RPMI7951 (cell line): Measurements from ENCODE around the gene NASP. TPM values are rescaled to one million over a fixed set of nuclear protein-coding genes. Genes with fewer than 3 reads are reported as not detected.

Experiments used
- DNase-seq: peaks from one replicate; pipeline ENCODE4 v3.0.0-alpha.2; 2012; ENCODE audit warnings: low read depth
- total RNA-seq: library from RNA; depleted of rRNA; stranded (reverse); fragments of >200 nt; shearing (Covaris generic); gene quantifications from 2 replicates; pipeline ENCODE4 v1.2.3, GENCODE V29; 2014; rRNA removed

Gene NASP, protein sequence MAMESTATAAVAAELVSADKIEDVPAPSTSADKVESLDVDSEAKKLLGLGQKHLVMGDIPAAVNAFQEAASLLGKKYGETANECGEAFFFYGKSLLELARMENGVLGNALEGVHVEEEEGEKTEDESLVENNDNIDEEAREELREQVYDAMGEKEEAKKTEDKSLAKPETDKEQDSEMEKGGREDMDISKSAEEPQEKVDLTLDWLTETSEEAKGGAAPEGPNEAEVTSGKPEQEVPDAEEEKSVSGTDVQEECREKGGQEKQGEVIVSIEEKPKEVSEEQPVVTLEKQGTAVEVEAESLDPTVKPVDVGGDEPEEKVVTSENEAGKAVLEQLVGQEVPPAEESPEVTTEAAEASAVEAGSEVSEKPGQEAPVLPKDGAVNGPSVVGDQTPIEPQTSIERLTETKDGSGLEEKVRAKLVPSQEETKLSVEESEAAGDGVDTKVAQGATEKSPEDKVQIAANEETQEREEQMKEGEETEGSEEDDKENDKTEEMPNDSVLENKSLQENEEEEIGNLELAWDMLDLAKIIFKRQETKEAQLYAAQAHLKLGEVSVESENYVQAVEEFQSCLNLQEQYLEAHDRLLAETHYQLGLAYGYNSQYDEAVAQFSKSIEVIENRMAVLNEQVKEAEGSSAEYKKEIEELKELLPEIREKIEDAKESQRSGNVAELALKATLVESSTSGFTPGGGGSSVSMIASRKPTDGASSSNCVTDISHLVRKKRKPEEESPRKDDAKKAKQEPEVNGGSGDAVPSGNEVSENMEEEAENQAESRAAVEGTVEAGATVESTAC
- 133 and 157 TPM in 2 replicates for total RNA-seq

DNA sequence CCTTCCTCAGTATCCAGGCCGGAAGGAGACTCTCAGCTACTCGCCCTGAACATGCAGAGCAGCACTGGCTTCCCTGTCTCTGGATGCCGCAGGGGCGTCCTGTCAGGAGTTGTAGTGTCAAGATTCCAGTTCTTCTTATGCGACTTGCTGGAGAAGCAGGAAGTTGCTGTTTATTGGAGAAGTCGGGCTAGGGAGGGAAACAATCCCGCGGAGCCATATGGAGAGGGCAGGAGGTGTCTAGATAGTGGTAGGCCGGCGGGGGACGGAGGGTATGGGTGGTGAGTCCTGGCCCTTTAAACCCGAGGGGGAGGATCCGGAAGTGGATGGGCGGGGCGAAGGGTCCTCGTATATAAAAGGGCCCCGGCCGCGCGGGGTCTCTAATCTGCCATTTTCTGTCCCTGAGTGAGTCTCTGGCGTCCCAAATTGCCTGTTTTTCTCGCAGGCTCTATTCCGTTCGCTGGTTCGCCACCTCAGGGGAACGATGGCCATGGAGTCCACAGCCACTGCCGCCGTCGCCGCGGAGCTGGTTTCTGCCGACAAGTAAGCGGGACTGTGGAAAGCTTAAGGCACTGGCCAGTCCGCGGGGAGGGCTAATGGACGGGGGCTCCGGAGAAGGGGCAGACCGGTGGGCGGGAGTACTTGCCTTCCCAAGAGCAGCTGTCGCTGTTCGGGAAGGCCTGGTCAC lies at the start of gene NASP:
TSS of gene NASP (plus strand) at position 376 of the 685 bp plus-strand sequence. CDS start at position 482, 106 bp downstream.
- DNase-seq = peak; percentile 83

DNA sequence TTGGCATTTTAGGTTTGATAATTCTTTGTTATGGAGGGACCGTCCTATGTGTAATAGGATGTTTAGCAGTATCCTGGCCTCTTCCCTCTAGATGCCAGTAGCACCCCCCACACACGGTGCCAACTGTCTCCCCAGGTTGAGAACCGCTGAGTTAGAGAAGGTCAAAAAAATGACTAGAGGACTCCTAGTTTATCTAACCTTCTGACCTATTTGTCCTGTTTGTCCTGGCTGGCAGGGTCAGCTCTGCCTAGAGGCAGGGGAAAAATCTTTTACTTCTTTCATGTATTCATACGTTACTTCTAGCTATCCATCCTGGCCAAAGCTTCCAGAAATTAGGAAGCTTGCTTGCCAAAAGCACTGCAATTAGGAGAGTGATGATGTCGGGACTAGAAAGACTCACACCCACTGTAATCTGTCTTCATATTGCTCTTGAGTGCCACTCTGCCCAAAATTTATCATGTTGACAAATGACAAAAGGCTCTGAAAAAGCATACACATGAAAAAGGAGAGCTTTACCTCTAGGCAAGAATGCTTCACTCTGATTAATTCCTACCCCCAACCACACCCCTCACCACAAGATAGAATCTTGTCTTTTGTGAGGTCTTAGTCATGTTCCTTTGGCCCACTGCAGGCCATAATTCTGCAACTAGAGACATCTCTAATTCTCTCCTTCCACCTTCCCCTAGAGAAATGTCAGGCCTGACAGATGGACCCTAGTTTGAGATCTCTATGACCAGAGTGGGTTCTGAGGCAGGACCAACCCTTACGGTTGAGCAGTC lies 47.7 kb upstream of the NASP start:
- DNase-seq = no peak

DNA sequence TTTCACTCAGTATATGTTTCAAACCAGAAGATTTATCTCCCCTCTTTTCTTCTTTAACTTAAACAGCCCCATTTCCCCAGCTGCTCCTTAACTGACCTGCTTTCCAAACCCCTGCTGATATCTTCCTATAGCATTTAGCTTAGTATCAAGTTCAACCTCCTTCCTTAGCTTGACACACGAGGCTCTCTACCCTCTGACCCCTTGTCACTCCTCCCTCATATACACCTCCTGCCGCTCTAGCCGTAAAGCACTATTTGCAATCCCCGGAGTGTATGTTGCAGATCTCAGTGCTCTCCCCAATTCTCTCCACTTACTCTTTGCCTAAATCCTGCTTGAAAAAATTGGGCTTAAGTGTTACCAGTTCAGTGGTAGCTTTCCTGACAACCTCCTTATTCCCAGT lies 47.0 kb upstream of the NASP start:
- DNase-seq = no peak

DNA sequence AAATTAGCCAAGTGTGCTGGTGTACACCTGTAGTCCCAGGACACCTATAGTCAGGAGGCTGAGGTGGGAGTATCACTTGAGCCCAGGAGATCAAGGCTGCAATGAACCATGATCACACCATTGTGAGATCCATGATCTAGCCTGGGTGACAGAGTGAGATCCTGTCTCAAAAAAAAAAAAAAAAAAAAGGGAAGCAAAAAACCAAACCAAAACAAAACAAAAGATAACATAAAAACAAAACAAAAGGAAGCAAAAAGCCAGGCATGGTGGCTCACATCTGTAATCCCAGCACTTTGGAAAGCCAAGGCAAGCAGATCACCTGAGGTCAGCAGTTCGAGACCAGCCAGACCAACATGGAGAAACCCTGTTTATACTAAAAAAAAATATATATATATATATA lies 42.6 kb upstream of the NASP start:
- no peak for DNase-seq

DNA sequence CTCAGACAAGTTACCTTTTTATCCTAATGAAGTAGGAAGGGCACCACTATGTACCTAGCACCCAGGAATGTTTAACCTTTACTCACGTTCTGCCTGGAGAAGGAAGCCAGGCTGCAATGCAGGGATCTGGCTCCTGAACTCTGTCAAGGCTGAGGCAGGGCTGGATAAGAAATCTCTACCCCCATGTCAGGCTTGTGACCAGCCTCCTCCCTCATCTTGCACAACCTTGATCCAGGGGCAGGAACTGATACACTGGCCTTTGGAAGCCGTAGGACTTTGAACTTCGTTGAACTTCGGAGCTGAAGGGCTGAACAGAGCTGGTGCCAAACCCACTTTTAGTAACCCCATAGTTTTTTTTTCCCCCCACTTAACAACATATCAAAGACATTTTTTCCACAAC lies 41.2 kb upstream of the NASP start:
- no peak for DNase-seq

DNA sequence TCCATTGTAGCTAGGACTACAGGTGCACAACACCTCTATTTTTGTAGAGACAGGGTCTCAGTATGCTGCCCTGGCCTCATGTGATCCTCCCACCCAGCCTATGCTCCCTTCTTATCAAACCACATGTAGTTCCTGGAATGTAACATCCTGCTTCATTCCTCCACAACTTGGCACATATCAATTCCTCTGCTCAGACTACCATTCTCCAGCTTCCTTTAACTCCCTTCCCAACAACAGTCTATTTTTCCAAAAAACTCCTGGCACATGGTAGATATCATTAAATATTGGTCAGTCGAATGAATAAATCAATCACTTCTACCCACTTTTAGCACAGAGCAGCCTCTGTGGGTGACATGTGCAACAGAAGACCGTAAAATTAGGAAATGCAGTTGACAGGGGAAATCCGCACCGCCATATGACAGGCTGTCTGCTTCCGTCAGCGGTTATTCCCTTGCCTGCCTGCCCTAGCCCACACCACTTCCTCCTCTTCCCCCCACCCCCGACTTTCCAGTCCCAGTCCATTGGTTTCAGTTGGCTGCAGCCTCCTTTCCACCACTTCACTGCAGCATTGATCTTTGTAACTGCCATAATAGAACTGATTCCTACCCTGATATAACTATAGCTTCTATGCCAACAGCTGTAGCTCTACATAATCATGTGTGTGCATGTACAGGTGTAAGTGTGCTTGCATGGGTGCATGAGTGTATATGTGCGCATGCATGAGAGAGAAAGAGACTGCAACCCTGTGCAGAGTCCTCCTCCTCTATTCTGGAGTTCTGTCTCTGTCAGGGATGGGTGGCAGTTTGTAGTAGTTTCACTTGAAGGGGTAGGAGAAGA lies 40.0 kb upstream of the NASP start:
- DNase-seq = peak; percentile 45

DNA sequence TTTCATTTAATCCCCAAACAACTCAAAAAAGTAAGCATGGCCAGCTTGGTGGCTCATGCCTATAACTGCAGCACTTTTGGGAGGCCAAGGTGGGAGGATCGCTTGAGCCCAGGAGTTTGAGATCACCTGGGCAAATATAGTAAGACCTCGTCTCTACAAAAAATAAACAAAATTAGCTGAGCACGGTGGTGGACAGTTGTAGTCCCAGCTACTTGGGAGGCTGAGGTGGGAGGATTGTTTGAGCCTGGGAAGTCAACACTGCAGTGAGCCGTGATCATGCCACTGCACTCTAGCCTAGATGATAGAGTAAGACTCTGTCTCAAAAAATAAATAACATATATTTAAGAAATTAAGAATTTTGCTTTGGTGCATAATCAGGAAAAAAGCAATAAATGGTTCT lies 39.3 kb upstream of the NASP start:
- no peak for DNase-seq

DNA sequence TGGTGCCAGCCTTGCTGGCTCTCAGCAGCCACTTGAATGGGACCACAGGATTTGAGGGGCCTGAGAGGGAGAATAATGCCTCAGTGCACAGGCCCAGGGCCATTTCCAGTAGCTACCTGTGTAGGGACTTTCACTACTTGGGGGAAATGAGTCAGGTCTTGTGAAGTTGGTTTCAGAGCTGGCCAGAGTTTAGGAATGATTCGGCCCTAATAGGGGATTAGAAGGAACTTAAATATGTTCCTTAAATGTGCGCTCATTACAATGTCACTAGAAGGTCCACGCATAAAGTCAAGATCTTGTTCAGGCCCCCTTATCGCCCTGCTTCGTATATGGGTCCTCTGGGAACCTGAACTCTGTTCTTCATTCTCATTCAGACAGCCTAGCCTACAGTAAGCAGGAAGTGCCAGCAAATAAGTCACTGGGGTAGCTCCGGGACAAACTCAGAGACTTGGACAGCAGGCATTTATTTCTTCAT lies 38.8 kb upstream of the NASP start:
- DNase-seq = no peak

DNA sequence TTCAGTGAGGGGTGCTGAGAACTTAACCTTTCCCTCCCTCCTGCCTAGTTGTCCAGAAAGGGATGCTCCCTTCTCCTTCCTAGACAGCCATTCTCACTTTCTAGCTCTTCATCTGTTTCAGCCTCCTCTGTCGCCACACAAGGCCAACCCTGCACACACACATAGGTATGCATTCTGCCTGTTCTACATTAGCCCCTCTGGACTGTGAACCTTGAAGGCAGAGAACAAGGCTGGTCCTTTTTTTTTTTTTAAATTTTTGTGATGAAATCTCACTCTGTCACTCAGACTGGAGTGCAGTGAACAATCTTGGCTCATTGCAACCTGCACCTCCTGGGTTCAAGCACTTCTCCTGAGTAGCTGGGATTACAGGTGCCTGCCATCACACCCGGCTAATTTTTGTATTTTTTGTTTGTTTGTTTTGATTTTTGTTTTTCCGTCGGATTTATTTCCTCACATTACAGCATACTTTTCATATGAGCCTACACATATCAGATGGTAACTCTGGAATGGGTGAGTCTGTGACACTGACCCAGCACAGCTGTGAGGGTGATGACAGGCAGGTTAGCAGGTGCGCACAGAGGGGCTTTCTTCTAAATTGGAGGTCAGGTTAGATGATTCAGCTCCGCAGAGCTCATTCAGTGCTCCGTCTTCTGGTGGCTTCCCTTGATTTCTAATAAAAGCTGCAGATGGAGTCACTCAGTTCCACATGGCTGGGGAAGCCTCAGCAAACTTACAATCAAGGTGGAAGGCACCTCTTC lies 38.1 kb upstream of the NASP start:
- no peak for DNase-seq

DNA sequence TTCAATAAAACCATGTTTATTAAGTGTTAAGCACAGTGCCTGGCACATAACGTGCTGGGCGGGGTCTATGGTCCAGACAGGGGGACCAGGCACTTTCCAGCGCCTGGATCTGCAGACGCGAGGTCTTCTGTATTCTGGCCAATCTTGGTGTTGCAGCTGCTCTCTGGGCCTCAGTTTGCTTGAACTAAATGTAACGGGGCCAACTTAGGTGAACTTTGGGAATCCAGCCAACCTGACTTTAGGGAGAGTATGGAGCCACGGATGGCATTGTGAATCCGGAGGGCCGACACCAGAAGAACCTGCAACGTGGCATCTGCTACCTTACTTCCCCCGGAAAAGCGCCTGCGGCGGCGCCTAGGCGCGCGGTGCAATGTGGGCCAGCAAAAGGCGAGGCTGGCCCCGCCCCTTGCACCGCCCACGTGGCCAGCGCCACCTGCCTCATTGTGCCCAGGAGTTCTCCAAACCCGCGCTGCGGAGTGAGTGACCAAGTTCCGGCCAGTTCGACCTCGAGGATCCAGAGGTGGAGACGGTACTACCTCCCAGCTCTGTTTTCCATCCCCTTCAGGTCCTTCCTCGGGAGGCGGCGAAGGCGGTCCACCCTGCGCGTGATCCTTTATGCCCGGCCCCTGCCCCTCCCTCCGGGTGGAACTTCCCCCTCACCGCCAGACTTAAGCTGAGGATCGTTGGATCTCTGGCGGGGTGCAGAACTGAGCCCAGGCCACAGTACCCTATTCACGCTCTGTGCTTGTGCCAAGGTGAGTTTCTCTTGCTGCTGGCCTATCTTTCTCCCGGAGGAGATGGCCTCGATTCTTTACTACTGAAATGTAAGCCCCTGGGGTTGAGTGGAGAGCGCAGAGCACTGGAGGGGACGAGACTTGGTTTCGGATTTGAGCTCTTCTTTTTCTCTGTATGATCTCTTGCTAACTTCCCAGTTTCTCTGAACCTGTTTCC lies 33.2 kb upstream of the NASP start, which contains the start of gene AKR1A1:
TSS of gene AKR1A1 (plus strand) at position 426 of the 951 bp plus-strand sequence. CDS start 10,969 bp downstream, outside the sequence.
- peak; percentile 88 for DNase-seq

DNA sequence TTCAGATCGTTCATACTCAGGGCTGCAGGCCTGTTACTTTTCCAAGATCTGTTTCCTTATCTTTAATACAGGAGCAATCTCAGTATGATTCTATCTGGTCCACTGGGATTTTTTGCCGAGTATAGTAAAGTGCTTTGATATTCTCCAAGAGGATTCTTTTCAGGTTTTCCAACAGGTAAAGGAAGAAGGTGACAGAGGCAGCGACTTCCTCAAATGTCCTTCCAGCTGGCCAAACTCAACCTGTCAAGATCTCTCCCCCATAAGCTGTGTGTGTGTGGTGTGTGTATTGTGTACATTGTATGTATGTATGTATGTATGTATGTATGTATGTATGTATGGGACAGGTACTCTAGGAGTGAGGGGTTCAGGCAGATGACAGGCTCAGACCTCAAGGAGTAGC lies 32.2 kb upstream of the NASP start:
- no peak for DNase-seq

DNA sequence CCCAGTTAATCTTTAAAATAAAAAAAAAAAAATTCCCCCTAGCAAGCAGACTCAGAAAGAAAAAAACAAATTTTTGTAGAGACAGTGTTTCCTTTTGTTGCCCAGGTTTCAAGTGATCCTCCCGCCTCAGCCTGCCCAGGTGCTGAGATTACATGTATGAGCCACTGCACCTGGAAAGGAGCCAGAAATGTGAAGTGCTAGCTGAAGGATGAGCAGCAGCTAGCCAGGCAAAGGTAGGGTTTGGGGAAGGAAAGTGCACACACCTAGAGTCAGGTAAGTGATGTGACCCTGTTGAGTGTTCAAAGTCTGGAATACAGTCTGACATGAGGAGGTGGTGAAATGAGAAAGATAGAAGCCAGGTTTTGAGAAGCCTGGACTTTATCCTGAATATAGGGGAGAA lies 31.5 kb upstream of the NASP start:
- no peak for DNase-seq

DNA sequence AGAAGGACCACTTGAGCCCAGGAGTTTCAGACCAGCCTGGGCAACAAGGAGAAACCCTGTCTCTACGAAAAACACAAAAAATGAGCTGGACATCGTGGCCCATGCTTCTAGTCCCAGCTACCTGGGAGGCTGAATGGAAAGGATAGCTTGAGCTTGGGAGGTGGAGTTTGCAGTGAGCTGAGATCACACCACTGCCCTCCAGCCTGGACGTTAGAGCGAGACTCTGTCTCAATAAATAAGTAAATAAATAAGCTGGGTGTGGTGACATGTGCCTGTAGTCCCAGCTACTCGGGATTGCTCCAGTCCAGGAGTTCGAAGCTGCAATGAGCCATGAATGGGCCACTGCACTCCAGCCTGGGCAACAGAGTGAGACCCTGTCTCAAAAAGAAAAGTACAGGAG lies 29.6 kb upstream of the NASP start:
- no peak for DNase-seq

DNA sequence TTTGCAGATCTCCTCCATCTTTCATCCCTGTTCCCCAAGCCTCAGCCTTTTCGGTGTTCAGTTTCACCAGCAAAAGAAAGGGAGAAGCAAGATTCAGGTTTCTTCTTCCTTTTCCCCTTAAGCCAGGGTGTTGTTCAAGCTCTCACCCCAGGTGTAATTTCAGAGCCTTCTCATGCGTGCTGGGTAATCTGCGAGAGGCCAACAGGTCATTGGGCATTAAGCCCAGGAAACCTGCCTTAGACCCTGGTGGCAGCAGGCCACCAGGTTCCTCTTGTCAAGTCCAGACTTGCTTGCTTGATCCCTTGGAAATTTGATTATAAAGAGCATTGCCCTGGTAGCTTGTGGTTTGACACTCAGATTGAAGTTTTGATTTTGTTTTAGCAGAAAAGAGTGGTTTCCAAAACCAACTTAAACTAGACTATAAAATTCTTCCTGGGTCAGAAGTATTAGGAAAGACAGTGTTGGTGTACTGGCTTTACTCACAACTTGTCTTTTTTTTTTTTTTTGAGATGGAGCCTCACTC lies 26.4 kb upstream of the NASP start:
- no peak for DNase-seq

DNA sequence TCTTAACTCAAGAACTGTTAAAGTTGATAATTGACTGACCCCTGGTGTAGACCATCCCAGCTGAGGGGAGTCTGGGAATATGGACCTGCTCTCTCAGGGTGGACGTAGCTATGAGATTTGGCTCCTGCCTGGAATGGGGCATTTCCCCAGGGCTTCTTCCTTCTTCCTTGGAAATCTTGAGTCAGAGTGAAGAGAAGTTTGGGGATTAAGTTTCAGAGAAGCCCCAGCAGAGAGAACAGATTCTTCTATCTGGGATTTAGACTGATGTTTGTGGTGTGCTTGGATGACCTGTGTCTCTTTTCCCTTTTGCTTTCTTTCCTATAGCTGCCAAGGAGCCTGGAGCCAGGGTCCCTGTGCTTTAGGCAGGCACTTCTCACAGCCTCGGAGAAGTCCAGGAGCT lies 20.0 kb upstream of the NASP start:
- no peak for DNase-seq

DNA sequence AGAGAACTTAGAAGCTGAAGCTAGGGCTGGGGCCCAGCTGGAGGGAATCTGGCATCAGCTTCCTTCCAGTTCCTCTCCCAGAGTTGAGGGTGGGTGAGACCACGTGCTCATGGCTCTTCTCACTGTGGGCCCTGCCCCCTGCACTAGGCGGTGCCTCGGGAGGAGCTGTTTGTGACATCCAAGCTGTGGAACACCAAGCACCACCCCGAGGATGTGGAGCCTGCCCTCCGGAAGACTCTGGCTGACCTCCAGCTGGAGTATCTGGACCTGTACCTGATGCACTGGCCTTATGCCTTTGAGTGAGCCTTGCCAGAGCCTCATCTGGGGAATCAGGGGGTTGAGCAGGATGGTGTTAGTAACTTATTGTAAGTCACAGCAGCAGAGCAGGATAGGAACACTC lies 17.1 kb upstream of the NASP start:
- DNase-seq = no peak

DNA sequence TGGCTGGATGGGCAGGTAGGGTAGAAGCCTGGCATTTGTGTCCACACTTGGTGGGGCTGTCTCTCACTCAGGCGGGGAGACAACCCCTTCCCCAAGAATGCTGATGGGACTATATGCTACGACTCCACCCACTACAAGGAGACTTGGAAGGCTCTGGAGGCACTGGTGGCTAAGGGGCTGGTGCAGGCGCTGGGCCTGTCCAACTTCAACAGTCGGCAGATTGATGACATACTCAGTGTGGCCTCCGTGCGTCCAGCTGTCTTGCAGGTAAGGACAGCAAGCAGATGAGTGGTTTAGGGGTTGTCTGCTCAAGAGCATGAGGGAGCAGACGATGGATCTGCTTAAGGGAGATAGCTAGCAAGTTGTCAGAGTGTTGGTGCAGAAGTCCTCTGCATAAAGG lies 15.9 kb upstream of the NASP start:
- DNase-seq = no peak

DNA sequence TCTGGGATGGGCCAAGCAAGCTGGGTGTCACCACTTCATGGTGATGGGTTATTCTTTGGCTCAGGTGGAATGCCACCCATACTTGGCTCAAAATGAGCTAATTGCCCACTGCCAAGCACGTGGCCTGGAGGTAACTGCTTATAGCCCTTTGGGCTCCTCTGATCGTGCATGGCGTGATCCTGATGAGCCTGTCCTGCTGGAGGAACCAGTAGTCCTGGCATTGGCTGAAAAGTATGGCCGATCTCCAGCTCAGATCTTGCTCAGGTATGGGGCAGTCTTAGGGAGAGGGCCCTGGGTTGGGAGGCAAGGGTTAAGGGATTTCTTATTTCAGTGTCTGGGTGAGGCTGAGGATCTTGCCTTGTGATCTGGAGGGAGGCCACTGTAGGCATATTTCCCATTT lies 15.4 kb upstream of the NASP start:
- DNase-seq = no peak
